Right cardiac atrium (tissue), 5 donors: ENCODE results near the gene ANKRD12. TPM values are rescaled to one million over a fixed set of nuclear protein-coding genes. Genes with fewer than 3 reads are reported as not detected.

Experiments
- ATAC-seq, 2 donors: fragments of 200-7000 bp; cut with Tn5 transposase; one replicate each; pipeline versions ENCODE4 v1.8.0 to v1.9.1; 2020; ENCODE audit warnings: moderate library complexity in 2 of 2, mild to moderate bottlenecking in 1 of 2
- DNase-seq, 3 donors: peaks; one replicate each; pipeline ENCODE4 v3.0.0-alpha.2; 2020
- H3K27ac ChIP-seq: one replicate; pipeline ENCODE4 v1.5.1; 2013; ENCODE audit warnings: mild to moderate bottlenecking, low read length, control low read depth, moderate library complexity
- H3K27me3 ChIP-seq: one replicate; pipeline ENCODE4 v1.6.1; 2013; ENCODE audit not compliant: control insufficient read depth, insufficient read depth
- H3K4me1 ChIP-seq: one replicate; pipeline ENCODE4 v1.6.1; 2013; ENCODE audit warnings: low read length; ENCODE audit not compliant: control insufficient read depth, insufficient read depth
- H3K4me3 ChIP-seq: one replicate; pipeline ENCODE4 v1.5.1; 2013; ENCODE audit warnings: low read length, control low read depth
- H3K9me3 ChIP-seq: one replicate; pipeline ENCODE4 v1.6.1; 2013; ENCODE audit warnings: low read length; ENCODE audit not compliant: control insufficient read depth
- WGBS: extraction: QIAGEN DNeasy Blood & Tissue Kit; methylation state at CpG from one replicate; pipeline ENCODE4 v1.1.7; 2013; 5-methylcytosine and 5-hydroxymethylcytosine counted together
- intact Hi-C, 4 donors: fragments of 100-400 bp; cut with DNase I; formaldehyde crosslinking; loops; one replicate each; pipeline versions ENCODE4 v1.11.0 to v1.14.0; 2022 to 2023
- polyA plus RNA-seq: library from polyadenylated mRNA; stranded (reverse); fragments of 200-250 nt; gene quantifications from one replicate; pipeline ENCODE4 v1.2.3, GENCODE V29; 2013
- total RNA-seq, 4 donors: library from RNA; stranded (reverse); fragmentation: NEBNext Ultra II Directional; extraction: Animal tissue kit (Norgen Biotek cat#: 25700); gene quantifications; one replicate each; pipeline ENCODE4 v1.2.1, GENCODE V29; 2021
- donor health status: healthy with polysubstance abuse.
- donor health status: DM: no; HTN: yes; CAD: no.
- donor health status: DM: no; HTN: no; CAD: no.
- donor health status: DM: no; HTN: yes; CAD: no; lungs with severe emphysema.
- donor health status: DM: yes; HTN: yes; CAD: no.

Gene ANKRD12
- total and polyA plus RNA-seq, 5 donors: 7.3 to 59.6 (median 50.3) TPM

GRCh38 chr18:9096007-9096371 lies 40.6 kb upstream of the ANKRD12 start:
- Histone ChIP-seq H3K4me1 (no peaks in the 10 kb centered on the region), H3K4me3 (no peak overlapping the region), H3K27ac (no peak overlapping the region), H3K27me3 (no peaks in the 10 kb centered on the region), H3K9me3 (no peaks in the 10 kb centered on the region)
- WGBS: 72% methylated on average over 3 of the region's 3 CpGs
- no peak for ATAC-seq
- DNase-seq: no peak
- intact Hi-C loops: no loop called here

- DNase-seq: no peak
- no peaks in the 10 kb centered on the region for H3K4me1 ChIP-seq
- no peak overlapping the region for H3K27ac ChIP-seq
- H3K9me3 ChIP-seq: no peaks in the 10 kb centered on the region
- ATAC-seq: no peak
- H3K27me3 ChIP-seq: no peaks in the 10 kb centered on the region
- intact Hi-C loops: no loop called here
- WGBS: 78% methylated on average over 2 of the region's 2 CpGs
- no peak overlapping the region for H3K4me3 ChIP-seq
Observed at GRCh38 chr18:9096685-9097084, 39.9 kb upstream of the ANKRD12 start.

GRCh38 chr18:9097349-9097748 lies 39.2 kb upstream of the ANKRD12 start:
- WGBS: 77% methylated on average over 2 of the region's 2 CpGs
- H3K4me3 ChIP-seq: no peak overlapping the region
- H3K27me3 ChIP-seq: no peaks in the 10 kb centered on the region
- no peaks in the 10 kb centered on the region for H3K9me3 ChIP-seq
- no peaks in the 10 kb centered on the region for H3K4me1 ChIP-seq
- intact Hi-C loops: no loop called here
- no peak for DNase-seq
- ATAC-seq: no peak
- no peak overlapping the region for H3K27ac ChIP-seq

- DNase-seq (no peak), ATAC-seq (no peak)
- intact Hi-C loops: loop anchor here in 1 of 4 donors (5.0 kb wide), 1 partner anchor 37 kb away; the partner anchor contains the start of gene ANKRD12
- WGBS: 98% methylated on average over 3 of the region's 3 CpGs
- Histone ChIP-seq H3K4me1 (no peaks in the 10 kb centered on the region), H3K27me3 (no peaks in the 10 kb centered on the region), H3K27ac (no peak overlapping the region), H3K9me3 (no peaks in the 10 kb centered on the region), H3K4me3 (no peak overlapping the region)
Observed at GRCh38 chr18:9100796-9101195, 35.8 kb upstream of the ANKRD12 start.

GRCh38 chr18:9101730-9102507 lies 34.7 kb upstream of the ANKRD12 start:
- peak overlapping the region; percentile 57 for H3K27ac ChIP-seq
- intact Hi-C loops: loop anchor here in 1 of 4 donors (5.0 kb wide), 1 partner anchor 35 kb away; the partner anchor contains the start of gene ANKRD12
- DNase-seq (no peak), ATAC-seq (peak; percentile 47 to 69)
- H3K4me3 ChIP-seq: peak overlapping the region; percentile 97
- 2% methylated on average over 17 of the region's 17 CpGs for WGBS
- no peaks in the 10 kb centered on the region for H3K27me3 ChIP-seq
- peaks cover 2% of the 10 kb centered on the region for H3K4me1 ChIP-seq
- no peaks in the 10 kb centered on the region for H3K9me3 ChIP-seq

GRCh38 chr18:9102508-9103375 lies 33.8 kb upstream of the ANKRD12 start, which contains the start of gene NDUFV2:
Gene NDUFV2, plus strand, starts transcription at chr18:9102699. Its CDS starts 45 bp downstream, at chr18:9102744.
- Histone ChIP-seq H3K4me3 (peak within 1 kb of the TSS; percentile 97), H3K9me3 (no peaks in the 10 kb centered on the region), H3K27me3 (no peaks in the 10 kb centered on the region), H3K27ac (peak within 1 kb of the TSS; percentile 90), H3K4me1 (peaks cover 2% of the 10 kb centered on the region)
- intact Hi-C loops: loop anchor here in 1 of 4 donors (5.0 kb wide), 1 partner anchor 35 kb away; the partner anchor contains the start of gene ANKRD12
- WGBS: 2% methylated on average over 64 of the region's 64 CpGs
- DNase-seq (peak; percentile 98 to 99 (median 99)), ATAC-seq (peak; percentile 99)

- WGBS: 2% methylated on average over 4 of the region's 4 CpGs
- no peaks in the 10 kb centered on the region for H3K27me3 ChIP-seq
- DNase-seq (no peak), ATAC-seq (no peak)
- H3K4me1 ChIP-seq: peaks cover 2% of the 10 kb centered on the region
- H3K4me3 ChIP-seq: peak overlapping the region; percentile 97
- intact Hi-C loops: loop anchor here in 1 of 4 donors (5.0 kb wide), 1 partner anchor 34 kb away; the partner anchor contains the start of gene ANKRD12
- H3K9me3 ChIP-seq: no peaks in the 10 kb centered on the region
- H3K27ac ChIP-seq: peak overlapping the region; percentile 90
Observed at GRCh38 chr18:9103376-9103873, 33.2 kb upstream of the ANKRD12 start.

- 15% methylated on average over 5 of the region's 5 CpGs for WGBS
- peak overlapping the region; percentile 97 for H3K4me3 ChIP-seq
- DNase-seq: no peak
- H3K27me3 ChIP-seq: no peaks in the 10 kb centered on the region
- peaks cover 2% of the 10 kb centered on the region for H3K4me1 ChIP-seq
- intact Hi-C loops: loop anchor here in 1 of 4 donors (5.0 kb wide), 1 partner anchor 33 kb away; the partner anchor contains the start of gene ANKRD12
- no peak overlapping the region for H3K27ac ChIP-seq
- ATAC-seq: no peak
- H3K9me3 ChIP-seq: no peaks in the 10 kb centered on the region
Observed at GRCh38 chr18:9104244-9104901, 32.2 kb upstream of the ANKRD12 start.

- Histone ChIP-seq H3K27ac (no peak overlapping the region), H3K27me3 (no peaks in the 10 kb centered on the region), H3K4me1 (peaks cover 3% of the 10 kb centered on the region), H3K9me3 (no peaks in the 10 kb centered on the region), H3K4me3 (peak overlapping the region; percentile 97)
- no peak for ATAC-seq
- 52% methylated on average over 3 of the region's 3 CpGs for WGBS
- intact Hi-C loops: no loop called here
- DNase-seq: no peak
Observed at GRCh38 chr18:9105420-9105819, 31.2 kb upstream of the ANKRD12 start.

- intact Hi-C loops: no loop called here
- peaks cover 4% of the 10 kb centered on the region for H3K4me1 ChIP-seq
- DNase-seq: no peak
- no peak overlapping the region for H3K27ac ChIP-seq
- peak overlapping the region; percentile 27 for H3K4me3 ChIP-seq
- H3K27me3 ChIP-seq: no peaks in the 10 kb centered on the region
- no peaks in the 10 kb centered on the region for H3K9me3 ChIP-seq
- no peak for ATAC-seq
- 70% methylated on average over 1 of the region's 1 CpG for WGBS
Observed at GRCh38 chr18:9106094-9106493, 30.5 kb upstream of the ANKRD12 start.
